Fibroblast of skin of right quadriceps (primary cell): Measurements from ENCODE around the gene SLAMF9.

ENCODE experiments used
- DNase-seq: peaks from one replicate; pipeline ENCODE4 v3.0.0-alpha.2; 2013

SLAMF9 gene

GRCh38 chr1:159945483-159946241, 8.4 kb downstream of the SLAMF9 start, which contains the start of gene IGSF9:
TSS of gene IGSF9 (minus strand) at chr1:159945613. CDS start at chr1:159943454, 2,159 bp downstream.
- DNase-seq = peak; percentile 80

- DNase-seq = no peak
These were observed 9.2 kb downstream of the SLAMF9 start for GRCh38 chr1:159944623-159945455.

GRCh38 chr1:159943908-159944622, 10.0 kb downstream of the SLAMF9 start:
- DNase-seq = no peak

- no peak for DNase-seq
These were observed 10.8 kb downstream of the SLAMF9 start for GRCh38 chr1:159943278-159943640.

- DNase-seq = no peak
These were observed 11.3 kb downstream of the SLAMF9 start for GRCh38 chr1:159942632-159943277.

- DNase-seq = no peak
These were observed 12.2 kb downstream of the SLAMF9 start for GRCh38 chr1:159941591-159942560.

GRCh38 chr1:159941141-159941540, 12.9 kb downstream of the SLAMF9 start:
- no peak for DNase-seq

- no peak for DNase-seq
These were observed 13.9 kb downstream of the SLAMF9 start for GRCh38 chr1:159940006-159940620.

- DNase-seq = no peak
These were observed 14.4 kb downstream of the SLAMF9 start for GRCh38 chr1:159939678-159940002.

- DNase-seq = no peak
These were observed 14.9 kb downstream of the SLAMF9 start for GRCh38 chr1:159938905-159939677.

- no peak for DNase-seq
These were observed 15.7 kb downstream of the SLAMF9 start for GRCh38 chr1:159938211-159938852.

GRCh38 chr1:159937054-159937750, 16.8 kb downstream of the SLAMF9 start:
- no peak for DNase-seq

GRCh38 chr1:159936273-159936904, 17.6 kb downstream of the SLAMF9 start:
- DNase-seq = peak; percentile 40

GRCh38 chr1:159935719-159936272, 18.2 kb downstream of the SLAMF9 start:
- no peak for DNase-seq

GRCh38 chr1:159935305-159935704, 18.7 kb downstream of the SLAMF9 start:
- no peak for DNase-seq

GRCh38 chr1:159934136-159935039, 19.6 kb downstream of the SLAMF9 start:
- no peak for DNase-seq

GRCh38 chr1:159933347-159933746, 20.7 kb downstream of the SLAMF9 start:
- DNase-seq = no peak
